Epithelial cell of proximal tubule (primary cell): ENCODE data around the gene HOXB9. TPM values are rescaled to one million over a fixed set of nuclear protein-coding genes. Genes with fewer than 3 reads are reported as not detected.

Experiments used
- DNase-seq: peaks from one replicate; pipeline ENCODE4 v3.0.0-alpha.2; 2011; ENCODE audit warnings: low read depth
- H3K4me3 ChIP-seq: 2 replicates; pipeline ENCODE4 v1.5.1; 2011; ENCODE audit warnings: low read depth, mild to moderate bottlenecking, low read length
- CTCF ChIP-seq: conservative IDR thresholded peaks from 2 replicates; pipeline ENCODE4 v1.5.1; 2012; ENCODE audit warnings: low read depth, mild to moderate bottlenecking, low read length
- total RNA-seq: library from RNA; depleted of rRNA; stranded (reverse); fragments of >200 nt; gene quantifications from 2 replicates; pipeline ENCODE4 v1.2.3, GENCODE V29; 2015

HOXB9 gene
- total RNA-seq, 1 donor from 2014 or later, result 74.5 TPM

GRCh38 chr17:48623583-48623982, 2.6 kb downstream of the HOXB9 start:
- no peak for TF ChIP-seq CTCF
- H3K4me3 ChIP-seq, result peak overlapping the region; percentile 82
- DNase-seq, result no peak

- TF ChIP-seq CTCF, result no peak
- no peak for DNase-seq
- peak overlapping the region; percentile 6 for H3K4me3 ChIP-seq
Observed at GRCh38 chr17:48622857-48623256, 3.3 kb downstream of the HOXB9 start.

- no peak for DNase-seq
- no peak for TF ChIP-seq CTCF
- peak overlapping the region; percentile 21 for H3K4me3 ChIP-seq
Observed at GRCh38 chr17:48621410-48622392, 4.5 kb downstream of the HOXB9 start.

GRCh38 chr17:48620461-48621139, 5.6 kb downstream of the HOXB9 start:
- H3K4me3 ChIP-seq, result peak overlapping the region; percentile 53
- TF ChIP-seq CTCF, result no peak
- no peak for DNase-seq

- H3K4me3 ChIP-seq, result peak overlapping the region; percentile 53
- TF ChIP-seq CTCF, result no peak
- DNase-seq, result no peak
Observed at GRCh38 chr17:48619826-48620449, 6.2 kb downstream of the HOXB9 start.

- DNase-seq, result no peak
Observed at GRCh38 chr17:48618256-48618896, 7.8 kb downstream of the HOXB9 start.

More at GRCh38 chr17:48618256-48618896, 7.8 kb downstream of the HOXB9 start:
- TF ChIP-seq CTCF, result peak; percentile 91
- H3K4me3 ChIP-seq, result peak overlapping the region; percentile 86
